Keratinocyte (primary cell): ENCODE data around the gene MON2.

Source experiments
- EZH2 ChIP-seq: IDR thresholded peaks from one replicate; pipeline ENCODE4 v1.6.1; 2012; ENCODE audit warnings: inconsistent platforms, mild to moderate bottlenecking, low read length, moderate library complexity
- TF ChIP-seq, protein P1 (sequence below), 3 experiments: IDR thresholded peaks in 1 of 3; conservative IDR thresholded peaks in 1 of 3; optimal IDR thresholded peaks in 1 of 3; 2 replicates in 2 of 3; 3 replicates in 1 of 3; pipeline versions ENCODE3 to v1.5.1; 2011; ENCODE audit warnings: low read length in 3 of 3, mild to moderate bottlenecking in 3 of 3, moderate library complexity in 2 of 3, control low read depth in 1 of 3, inconsistent platforms in 1 of 3; ENCODE audit not compliant: insufficient read depth in 2 of 3; ENCODE audit errors: extremely low read depth in 1 of 3

DNA sequence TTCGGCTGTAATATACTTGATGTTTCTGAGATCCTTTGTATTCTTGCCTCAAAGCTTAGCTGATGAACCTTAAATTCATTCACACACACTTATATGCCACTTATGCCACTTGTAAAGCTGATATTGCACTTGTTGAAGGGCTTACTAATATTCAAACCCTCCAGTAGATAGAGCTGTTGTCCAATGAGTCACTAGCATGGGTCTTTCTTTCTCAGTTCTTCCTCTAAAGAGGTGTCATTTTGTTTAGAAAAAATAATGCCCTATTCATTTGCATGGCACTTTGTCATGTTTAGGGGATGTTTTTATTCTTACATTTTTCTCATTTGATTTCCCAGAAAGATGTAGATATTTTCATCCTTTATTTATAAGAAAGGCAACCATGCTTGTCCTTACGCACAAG, 56.4 kb downstream of the MON2 start:
- no peak for TF ChIP-seq EZH2
- TF ChIP-seq, protein P1, sequence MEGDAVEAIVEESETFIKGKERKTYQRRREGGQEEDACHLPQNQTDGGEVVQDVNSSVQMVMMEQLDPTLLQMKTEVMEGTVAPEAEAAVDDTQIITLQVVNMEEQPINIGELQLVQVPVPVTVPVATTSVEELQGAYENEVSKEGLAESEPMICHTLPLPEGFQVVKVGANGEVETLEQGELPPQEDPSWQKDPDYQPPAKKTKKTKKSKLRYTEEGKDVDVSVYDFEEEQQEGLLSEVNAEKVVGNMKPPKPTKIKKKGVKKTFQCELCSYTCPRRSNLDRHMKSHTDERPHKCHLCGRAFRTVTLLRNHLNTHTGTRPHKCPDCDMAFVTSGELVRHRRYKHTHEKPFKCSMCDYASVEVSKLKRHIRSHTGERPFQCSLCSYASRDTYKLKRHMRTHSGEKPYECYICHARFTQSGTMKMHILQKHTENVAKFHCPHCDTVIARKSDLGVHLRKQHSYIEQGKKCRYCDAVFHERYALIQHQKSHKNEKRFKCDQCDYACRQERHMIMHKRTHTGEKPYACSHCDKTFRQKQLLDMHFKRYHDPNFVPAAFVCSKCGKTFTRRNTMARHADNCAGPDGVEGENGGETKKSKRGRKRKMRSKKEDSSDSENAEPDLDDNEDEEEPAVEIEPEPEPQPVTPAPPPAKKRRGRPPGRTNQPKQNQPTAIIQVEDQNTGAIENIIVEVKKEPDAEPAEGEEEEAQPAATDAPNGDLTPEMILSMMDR (optimal IDR thresholded peaks at IDR 0.05 in 1 of 3, IDR thresholded peaks at IDR 0.05 in 1 of 3, conservative IDR thresholded peaks at IDR 0.05 in 1 of 3; ENCODE audit: extremely low read depth in 1 of 3, insufficient read depth in 2 of 3, low read length in 3 of 3), result no peak
